T follicular helper cell (primary cell): ENCODE results near the gene VPS16.
"Not testable (repeated sequence)": the region's sequence is repeated elsewhere in the genome, so short reads cannot be mapped to it uniquely, and the experiment has no call there.

Source experiments
- DNase-seq: peaks from one replicate; pipeline ENCODE4 v3.0.0-alpha.2; 2020; ENCODE audit warnings: low read depth

VPS16 gene

DNA sequence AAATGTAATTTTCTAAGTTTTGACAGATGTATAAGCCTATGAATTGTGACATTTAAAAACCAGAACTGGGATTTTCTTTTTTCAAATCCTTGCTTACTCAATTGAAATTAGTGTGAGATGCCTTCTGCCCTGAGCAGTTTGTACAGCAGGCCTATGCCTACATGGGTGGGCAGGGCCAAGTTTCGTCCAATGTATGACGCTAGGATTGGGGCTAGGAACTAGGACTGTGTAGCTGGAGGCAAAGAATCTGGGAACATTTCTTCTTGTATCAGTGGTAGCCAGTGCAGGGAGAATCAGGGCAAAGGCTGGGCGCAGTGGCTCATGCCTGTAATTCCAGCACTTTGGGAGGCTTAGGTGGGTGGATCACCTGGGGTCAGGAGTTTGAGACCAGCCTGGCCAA lies 28.8 kb downstream of the VPS16 start:
- no peak for DNase-seq

GRCh38 chr20:2871111-2871465 lies 30.5 kb downstream of the VPS16 start:
- no peak for DNase-seq

GRCh38 chr20:2871661-2872458 lies 31.3 kb downstream of the VPS16 start:
- DNase-seq: no peak

DNA sequence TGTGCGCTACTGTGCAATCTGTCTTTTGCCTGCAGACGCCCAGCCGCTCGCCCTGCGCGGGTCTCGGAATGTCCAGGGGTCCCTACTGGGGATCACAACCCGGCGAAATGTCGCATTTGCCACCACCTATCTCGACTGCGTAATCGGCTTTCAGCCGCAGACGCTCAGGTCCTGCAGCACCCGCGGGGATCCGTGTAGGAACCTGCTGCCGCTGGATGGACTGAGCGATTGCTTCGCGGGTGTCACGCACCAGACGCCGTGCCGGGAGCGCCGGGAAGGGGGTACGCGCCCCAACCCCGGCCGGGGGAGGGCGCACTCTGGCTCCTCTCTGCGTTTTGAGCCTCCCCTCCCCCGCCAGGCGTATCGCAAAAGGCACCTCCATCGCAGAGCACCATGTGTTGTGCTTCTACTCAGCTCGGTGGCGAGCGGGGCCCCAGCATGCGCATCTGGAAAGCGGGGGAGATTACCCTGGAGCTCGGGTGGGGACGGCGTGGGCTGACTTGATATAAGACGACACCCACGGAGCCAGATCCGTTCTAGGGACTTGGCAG lies 32.0 kb downstream of the VPS16 start:
- peak; percentile 73 for DNase-seq

GRCh38 chr20:2873010-2873746 lies 32.6 kb downstream of the VPS16 start, which contains the start of gene PTPRA:
Gene PTPRA, plus strand, starts transcription at chr20:2873481. Its CDS starts 90,797 bp downstream, at chr20:2964278.
- DNase-seq: peak; percentile 87

GRCh38 chr20:2873747-2874041 lies 33.1 kb downstream of the VPS16 start:
- peak; percentile 37 for DNase-seq

GRCh38 chr20:2874456-2874855 lies 33.9 kb downstream of the VPS16 start:
- DNase-seq: no peak

GRCh38 chr20:2875690-2876203 lies 35.2 kb downstream of the VPS16 start:
- DNase-seq: no peak

- no peak for DNase-seq
Observed at GRCh38 chr20:2878515-2878914, 38.0 kb downstream of the VPS16 start.

DNA sequence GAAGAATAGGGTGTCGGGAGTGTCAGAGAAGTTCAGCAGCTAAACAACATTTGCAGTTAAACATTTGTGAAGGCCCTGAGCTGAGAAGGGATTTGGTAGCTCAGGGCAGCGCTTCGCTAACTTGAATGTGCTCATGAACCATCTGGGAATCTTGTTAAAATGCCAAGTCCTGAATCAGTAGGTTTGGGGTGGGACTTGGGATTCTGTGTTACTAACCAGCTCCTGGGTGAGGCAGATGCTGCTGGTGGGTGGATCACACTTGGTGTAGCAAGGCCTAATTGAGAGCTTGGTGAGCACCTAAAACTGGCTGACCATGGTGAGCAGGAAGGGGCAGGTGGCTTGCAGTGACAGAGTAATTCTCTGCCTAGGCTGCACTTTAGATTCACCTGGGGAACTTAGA lies 38.6 kb downstream of the VPS16 start:
- DNase-seq: no peak

GRCh38 chr20:2880650-2881049 lies 40.1 kb downstream of the VPS16 start:
- no peak for DNase-seq

GRCh38 chr20:2883726-2884637 lies 43.4 kb downstream of the VPS16 start:
- no peak for DNase-seq

DNA sequence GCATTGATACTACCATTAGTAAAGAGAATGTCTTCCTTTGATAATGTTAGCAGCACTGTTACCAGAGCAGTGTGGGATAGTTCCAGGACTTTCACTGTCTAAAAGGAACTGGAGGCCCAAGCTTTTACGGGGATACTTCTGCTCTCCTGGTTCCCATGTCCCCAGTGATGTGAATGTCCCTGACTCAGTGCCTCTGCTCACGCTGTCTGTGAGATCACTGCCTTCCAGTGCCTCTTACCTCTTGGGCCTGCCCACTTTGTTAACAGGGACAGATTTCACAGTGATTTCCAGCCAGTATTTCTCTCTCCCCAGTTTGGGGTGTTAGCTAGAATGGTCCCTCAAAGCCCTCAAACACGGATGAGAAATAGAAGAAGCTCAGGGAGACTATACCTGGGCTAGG lies 47.2 kb downstream of the VPS16 start:
- DNase-seq: no peak

- DNase-seq: no peak
Observed at GRCh38 chr20:2888224-2888955, 47.8 kb downstream of the VPS16 start.

- DNase-seq: no peak
Observed at GRCh38 chr20:2889209-2889608, 48.7 kb downstream of the VPS16 start.

DNA sequence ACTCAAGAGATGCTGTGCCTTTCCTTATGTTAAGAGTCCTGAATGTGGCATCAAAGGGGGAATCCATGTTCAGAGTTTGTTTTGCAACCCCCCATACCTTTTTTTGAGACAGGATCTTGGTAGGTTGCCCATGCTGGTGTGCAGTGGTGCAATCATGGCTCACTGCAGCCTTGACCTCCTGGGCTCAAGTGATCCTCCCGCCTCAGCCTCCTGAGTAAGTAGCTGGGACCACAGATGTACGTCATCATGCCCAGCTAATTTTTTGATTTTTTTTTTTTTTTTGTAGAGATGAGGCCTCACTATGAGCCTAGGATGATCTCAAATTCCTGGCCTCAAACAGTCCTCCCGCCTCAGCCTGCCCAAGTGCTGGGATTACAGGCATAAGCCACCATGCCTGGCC lies 49.3 kb downstream of the VPS16 start:
- no peak for DNase-seq

DNA sequence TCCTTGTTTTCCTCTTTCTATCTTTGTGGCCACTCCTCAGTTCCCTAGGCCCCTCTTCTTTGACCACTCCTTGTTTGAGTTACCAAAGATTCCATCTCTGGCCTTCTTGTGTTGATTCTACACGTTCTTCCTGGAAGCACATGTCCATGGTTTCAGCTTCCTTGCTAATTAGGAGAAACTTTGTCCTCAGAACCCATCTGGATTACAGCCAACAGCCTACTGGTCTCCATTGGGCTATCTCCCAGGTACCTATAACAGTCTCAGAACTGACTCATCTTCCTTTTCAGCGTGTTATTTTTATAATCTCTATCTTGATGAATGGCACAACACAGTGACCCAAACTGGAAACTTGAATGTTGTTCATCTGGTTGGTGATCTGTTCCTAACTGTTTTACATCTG lies 50.2 kb downstream of the VPS16 start:
- DNase-seq: no peak

- DNase-seq: no peak
Observed at GRCh38 chr20:2891343-2891742, 50.8 kb downstream of the VPS16 start.

- DNase-seq: no peak
Observed at GRCh38 chr20:2892376-2892775, 51.8 kb downstream of the VPS16 start.

- no peak for DNase-seq
Observed at GRCh38 chr20:2894221-2894620, 53.7 kb downstream of the VPS16 start.

- not testable (repeated sequence) for DNase-seq
Observed at GRCh38 chr20:2895154-2895553, 54.6 kb downstream of the VPS16 start.
